HG03060 (cell line): ENCODE data around the gene ANKRD13B.
A peak's percentile ranks its signal among the peaks of the same experiment; 100 is the strongest.

ENCODE experiments used
- ATAC-seq: cut with Tn5 transposase; IDR thresholded peaks from one replicate; pipeline ENCODE4 v1.9.1; 2021; ENCODE audit warnings: low read depth, moderate number of reproducible peaks; ENCODE audit not compliant: unreplicated experiment

ANKRD13B gene

DNA sequence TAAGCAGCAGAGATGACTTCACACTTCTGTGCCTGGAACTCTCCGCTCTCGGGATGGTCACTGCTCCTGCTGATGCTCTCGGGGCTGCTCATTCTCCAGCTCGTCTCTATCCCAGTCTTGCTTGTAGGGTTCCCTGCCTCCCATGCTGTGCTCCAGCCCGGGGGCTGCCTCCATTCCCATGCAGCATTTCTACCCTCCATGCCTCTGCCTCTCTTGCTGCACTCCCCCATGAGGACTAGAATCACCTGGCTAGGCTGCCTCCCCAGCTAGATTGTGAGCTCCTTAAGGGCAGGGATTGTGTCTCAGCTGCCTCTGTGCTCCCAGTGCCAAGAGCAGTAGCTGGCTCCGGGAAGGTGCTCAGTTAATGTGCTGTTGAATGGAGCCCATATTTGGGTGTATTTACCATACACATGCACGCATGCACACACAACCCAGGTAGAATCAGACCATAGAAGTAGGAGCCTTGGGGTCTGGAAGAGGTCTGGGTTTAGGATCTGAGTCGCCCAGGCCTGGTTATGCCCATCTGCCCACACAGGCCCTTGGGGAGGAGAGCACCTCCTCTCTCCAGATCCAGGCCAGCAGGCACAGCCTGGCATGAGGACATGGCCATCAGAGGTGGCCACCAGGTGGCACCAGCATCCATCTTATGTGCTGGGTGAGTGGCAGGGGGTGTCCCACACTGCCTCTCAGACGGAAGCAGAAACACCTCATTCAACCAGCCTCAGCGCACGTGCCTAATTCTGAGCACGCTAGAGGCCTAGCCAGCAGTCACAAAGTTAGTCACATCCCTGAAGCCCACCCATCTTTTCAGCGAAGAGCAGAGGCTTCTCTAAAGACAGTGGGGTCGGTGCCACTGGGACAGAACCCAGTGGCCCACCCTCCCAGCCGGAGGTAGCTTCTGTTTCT is 12.8 kb upstream of the ANKRD13B start:
- peak; percentile 76 for ATAC-seq

DNA sequence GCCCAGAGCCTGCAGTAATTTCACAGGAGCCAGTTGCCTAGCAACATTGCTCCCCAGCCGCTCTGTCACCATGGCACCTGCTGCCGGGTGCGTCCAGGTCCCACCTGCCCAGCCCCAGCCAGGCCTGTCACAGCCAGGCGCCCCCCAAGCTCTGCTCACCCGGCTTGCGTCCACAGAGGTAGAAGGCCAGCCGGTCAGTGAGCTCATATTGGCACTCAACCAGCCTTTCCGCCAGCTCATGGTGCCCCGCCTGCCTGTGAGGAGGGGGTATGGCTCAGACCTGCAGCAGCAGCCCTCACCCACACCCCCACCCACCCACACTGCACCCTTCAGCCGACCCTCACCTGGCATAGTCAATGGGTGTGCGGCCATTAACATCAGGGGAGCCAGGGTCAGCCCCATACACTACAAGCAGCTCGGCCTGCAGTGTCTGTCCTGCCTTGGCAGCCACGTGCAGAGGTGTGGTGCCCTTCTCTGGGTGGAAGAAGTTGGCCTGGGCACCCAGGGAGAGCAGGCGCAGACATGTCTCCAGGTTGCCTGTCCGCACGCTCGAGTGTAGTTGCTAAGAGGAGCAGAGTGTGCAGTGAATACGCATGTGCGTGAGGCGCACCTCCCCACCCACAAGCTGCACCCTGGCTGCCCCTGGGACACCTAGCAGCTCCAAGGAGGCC is 11.2 kb upstream of the ANKRD13B start:
- ATAC-seq: no peak

DNA sequence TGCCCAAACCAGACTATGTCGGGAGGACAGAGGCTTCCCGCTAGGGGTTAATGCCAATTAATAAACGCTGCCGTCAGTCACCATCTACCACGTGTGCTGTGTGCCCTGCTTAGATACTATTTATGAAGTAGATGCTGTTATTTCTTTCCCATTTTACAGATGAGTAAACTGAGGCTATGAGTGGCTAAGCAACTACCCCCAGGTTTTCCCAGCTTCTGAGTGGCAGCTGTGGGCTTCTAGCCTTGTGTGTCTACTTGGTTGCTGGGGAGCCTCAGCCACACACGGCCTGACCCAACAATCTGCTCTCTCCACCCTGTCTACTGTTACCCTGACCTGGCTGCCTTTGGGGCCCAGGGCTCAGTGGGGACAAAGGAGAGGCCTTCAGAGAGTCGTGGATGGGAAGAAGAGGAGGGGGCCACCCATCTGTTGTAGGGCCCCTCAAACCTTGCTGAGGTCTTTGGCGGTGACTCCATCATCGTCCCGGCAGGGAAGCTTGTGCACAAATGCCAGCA is 10.6 kb upstream of the ANKRD13B start:
- no peak for ATAC-seq

DNA sequence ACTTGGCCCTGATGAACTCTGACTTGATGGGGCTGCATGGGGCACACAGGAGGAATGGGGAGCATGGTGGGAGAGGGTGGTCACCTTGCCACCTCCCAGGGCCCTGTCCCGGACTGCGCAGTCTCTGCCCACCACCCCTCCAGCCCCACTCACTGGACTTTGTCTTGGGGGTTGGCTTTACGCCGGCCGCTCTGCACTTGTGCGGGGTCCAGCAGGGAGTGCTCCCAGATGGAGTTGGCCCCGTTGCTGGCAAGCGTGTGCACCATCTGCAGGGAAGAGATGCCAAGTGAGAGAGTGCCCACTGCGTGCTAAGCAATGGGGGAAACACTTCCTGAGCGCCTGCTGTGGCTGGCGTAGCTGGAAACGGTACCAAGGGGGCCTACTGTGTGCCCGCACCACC is 10.2 kb upstream of the ANKRD13B start:
- ATAC-seq: no peak

DNA sequence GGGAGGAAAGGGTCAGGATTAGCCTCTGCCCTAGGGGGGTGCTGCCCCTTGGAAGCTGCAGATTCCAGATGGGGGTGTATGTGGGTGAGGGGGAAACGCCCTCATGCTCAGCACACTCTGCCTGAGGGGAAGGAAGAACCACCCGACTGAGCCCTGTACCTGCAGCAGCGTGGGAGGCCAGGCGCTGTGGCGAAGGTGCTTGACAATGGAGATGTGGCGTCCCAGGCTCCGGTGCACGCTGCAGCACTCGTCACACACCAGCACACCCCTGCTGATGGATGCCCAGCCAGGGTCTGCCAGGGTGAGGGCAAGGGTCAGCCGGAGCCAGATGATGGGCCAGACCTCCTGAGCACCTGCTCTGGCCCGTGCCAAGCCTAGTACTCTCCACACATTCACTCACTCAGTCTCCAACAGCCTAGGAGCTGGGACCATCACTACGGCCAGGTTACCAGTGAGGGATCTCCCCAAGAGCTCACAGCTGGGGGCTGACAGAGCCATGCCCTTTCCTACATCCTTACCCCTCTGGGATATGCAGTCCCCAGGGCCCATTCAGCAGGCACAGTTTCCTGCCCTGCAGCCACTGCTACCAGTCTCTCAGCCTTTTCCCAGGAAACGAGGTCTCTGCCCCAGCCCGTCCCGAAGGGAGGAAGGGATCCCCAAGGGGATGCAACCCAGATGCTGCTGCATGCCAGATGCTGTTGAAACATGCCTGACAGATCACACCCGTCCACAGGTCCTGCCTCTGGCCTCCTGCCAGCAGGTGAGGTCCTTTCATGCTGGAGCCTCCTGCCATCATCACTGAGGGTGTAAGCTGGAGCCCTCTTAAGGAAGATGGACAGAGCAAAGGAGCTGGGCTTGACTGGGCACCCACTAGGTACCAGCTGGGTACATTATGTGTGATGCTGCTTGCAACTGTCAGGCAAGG is 9.3 kb upstream of the ANKRD13B start:
- no peak for ATAC-seq

DNA sequence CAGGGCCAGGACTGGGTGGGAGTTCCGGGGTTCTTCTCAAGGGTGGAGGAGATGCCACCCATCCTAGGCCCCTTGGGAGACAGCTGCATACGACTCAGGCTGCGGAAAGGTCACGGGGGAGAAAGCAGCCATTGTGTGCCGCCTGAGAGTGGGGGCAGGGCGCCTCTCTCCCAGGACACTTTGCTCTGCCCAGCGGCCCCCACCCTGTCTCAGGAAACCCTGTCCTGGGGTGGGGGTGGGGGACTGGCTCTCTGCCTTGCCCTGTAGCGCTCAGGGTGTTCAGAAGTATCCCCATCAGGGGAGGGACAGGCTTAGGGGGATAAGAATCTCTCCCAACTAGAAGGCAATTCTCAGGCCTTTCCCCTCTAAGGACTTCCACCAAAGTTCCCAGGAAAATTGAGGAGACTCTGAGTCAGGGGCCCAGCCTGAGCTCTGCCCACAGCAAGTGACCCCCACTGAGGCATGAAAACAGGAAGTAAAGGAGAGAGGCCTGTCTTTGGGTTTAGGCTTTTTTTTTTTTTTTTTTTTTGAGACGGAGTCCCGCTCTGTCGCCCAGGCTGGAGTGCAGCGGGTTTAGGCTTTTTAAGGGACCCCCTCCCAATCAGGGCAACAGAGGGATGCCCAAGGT is 8.4 kb upstream of the ANKRD13B start:
- no peak for ATAC-seq

DNA sequence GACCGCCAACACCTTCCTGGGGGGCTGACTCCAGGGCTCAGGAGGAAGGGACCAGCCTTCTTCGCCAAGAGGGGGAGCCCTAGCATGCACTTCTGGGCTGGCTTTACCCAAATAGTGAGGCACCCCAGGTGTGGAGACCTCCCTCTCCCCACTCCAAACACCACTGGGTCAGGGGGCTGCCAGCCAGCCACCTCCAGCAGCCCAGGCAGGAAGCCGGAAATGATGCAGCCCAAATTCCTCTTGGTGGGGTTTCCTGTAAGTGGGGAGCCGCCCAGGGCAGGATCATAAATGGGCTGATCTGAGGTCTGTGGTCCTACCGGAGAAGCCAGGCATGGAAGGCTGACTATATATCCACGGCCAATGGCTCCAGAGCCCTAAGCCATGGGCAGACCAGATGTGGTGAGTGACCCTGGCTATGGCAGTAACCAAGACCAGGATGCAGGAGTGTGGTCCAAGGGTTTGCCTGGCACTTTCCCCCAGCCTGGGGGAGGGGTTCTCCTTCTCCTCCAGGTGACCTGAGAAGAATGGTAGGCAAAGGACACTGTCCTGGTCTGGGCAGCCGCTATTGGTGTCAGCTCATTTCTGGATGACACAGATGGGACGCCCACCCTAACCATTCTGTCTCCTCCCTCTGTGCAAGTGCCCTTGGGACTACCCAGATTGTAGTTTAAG is 7.7 kb upstream of the ANKRD13B start:
- no peak for ATAC-seq

DNA sequence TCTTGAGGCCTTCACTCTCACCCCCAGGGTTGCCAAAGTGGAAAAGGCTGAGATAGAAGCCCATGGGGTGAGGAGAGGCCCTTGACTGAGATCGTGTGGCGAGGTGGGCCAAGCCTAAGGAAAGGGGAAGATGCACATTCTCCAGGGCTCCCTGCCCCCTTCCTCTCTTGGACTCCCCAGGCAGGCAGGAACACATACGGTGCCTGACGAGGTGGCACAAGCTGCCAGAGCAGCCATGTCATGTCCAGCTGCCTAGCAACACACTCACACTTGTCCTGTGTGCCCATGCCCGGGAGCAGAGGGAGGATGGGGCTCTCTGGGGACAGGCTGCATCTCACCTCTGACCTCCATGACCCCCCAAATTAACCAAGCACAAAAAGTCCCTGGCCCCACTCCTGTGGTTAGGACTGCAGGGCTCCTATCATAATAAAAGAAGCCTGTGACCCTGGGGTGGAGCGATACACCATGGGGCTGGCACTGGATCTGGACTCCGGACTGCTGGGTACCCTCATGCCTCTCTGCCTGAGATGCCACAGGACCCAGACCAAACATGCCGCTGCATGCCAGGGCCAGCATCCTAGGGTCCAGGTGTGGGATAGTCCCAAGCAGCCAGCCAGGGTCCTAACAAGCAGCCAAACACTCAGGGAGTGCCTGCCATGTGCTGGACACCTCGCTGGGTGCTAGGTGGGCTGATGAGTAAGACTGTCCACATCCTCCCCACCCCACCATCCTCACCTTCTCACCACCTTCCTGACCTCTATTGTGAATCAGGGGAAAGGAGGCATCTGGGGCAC is 6.1 kb upstream of the ANKRD13B start:
- no peak for ATAC-seq

DNA sequence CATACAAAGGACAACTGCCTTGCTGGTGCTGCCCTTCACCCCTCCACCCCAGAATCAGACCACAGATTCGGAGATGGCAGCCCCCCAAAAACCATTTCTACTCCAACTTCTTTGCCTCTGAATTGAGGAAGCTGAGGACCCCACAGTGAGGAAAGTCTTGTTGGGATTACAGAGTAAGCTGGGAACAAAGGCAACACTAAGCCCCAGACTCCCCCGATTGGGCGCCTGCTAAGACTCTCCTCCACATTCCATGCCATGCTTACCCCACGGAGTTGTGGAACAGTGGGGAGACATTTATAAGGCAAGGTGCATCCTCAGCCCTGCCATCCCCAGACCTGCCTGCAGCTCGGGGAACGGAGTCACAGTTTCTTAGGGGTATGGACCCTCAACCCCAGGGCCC is 5.3 kb upstream of the ANKRD13B start:
- no peak for ATAC-seq

DNA sequence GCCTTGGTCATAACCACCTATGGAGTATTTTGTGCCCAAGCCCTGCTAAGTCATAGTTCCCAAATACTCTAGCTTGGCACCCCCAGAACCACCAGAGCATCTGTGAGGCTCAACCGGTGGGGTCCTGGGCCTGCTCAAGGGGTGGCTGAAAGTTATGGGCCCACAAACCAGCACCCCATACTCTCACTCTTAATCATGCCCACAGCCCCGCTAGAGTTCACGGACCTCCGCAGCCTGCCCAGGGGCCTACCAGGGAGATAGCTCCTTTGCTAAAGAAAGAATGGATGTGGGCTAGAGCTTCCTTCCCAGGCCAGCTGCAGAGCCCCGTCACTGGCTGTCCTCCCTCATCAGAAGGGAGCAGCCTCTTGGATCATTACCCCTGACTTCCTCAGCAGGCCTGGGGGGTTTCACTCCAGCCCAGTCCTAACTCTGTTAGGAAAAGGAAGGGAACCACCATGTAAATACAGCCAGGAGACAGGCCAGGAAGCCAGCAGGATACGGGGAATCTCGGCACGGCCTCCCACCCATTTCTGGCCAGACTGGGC is 4.8 kb upstream of the ANKRD13B start:
- ATAC-seq: no peak

DNA sequence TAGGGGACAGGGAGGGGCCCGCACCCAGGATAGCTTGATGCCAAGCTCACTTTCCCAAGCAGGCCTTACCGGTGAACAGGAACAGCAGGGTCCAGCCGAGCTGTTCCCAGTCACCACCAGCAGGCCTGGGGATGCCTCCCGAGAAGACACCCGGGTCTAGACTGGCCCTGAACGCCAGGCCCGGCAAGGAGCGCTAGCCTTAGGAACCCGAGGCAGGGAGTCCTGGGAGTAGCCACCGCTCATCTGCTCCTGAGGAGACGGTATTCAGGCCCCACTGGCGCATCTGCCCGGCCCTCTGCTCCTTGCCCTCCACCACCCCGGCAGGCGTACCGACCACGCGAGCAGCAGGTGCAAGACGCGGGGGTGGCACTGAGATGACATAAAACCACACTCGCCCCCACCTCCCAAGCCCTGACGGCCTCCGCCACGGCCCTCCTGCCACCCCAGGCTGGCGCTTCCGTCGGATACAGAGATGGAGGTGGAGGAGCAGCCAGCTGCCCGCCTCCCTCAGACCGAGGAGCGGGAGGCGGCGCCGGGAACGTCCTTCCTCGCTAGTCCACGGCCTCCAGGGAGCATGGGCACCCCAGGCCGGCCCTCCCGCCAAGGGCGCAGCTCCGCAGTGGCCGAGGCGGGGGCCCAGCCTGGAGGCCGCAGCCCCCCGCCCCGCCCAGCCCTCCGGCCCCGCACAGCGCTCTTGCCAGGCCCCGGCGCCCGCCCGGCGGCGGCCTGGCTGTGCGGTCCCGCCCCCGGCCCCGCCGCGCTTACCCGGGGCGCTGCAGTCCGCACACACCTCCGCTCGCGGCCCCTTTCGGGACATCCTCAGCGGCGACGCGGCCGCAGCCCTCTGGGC is 4.1 kb upstream of the ANKRD13B start:
- no peak for ATAC-seq

DNA sequence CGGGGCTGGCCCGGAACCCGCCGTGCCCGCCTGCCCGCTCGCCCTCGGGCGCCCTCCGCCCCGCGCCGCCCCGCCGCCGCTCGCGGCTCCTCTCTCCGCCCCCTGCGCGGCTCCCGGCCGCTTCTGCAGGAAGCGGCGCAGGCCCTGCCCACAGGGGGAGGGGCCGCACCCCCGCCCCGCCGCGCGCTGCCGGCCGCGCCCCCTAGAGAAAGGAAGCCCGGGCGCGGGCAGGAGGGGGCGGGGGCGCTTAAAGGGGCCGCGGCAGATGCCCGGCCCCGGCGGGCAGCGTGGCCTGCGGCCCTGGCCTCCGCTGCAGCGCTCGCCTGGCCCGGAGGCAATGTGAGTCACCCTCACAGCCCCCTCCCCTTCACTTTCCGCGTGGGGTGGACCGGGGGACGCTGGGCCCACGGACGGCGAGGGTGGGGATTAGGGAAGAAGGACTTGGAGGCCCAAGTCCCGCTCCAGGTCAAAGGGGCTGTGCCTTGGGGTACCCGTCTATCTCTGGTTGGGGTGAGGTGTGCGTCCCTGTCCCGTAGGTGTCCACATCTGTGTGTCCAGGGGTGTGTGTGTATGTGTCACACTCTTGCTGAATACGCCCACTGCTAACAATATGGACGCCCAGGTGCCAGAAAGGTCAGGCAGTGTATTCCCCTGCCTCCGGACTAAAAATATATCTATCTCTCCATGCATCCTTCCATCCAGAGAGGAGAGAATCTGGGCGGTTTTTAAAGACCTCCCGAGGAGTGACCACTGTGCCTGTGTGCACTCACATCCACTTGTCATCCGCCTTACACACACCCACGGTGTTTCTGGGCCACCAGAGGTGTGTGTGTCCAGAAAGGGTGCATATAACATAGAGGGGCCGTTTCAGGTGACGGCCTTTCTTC is 3.2 kb upstream of the ANKRD13B start, which contains the start of gene GIT1:
Gene GIT1 (minus strand): TSS at position 125 of the 887 bp plus-strand sequence. CDS start 270 bp downstream, outside the sequence.
- ATAC-seq: no peak

DNA sequence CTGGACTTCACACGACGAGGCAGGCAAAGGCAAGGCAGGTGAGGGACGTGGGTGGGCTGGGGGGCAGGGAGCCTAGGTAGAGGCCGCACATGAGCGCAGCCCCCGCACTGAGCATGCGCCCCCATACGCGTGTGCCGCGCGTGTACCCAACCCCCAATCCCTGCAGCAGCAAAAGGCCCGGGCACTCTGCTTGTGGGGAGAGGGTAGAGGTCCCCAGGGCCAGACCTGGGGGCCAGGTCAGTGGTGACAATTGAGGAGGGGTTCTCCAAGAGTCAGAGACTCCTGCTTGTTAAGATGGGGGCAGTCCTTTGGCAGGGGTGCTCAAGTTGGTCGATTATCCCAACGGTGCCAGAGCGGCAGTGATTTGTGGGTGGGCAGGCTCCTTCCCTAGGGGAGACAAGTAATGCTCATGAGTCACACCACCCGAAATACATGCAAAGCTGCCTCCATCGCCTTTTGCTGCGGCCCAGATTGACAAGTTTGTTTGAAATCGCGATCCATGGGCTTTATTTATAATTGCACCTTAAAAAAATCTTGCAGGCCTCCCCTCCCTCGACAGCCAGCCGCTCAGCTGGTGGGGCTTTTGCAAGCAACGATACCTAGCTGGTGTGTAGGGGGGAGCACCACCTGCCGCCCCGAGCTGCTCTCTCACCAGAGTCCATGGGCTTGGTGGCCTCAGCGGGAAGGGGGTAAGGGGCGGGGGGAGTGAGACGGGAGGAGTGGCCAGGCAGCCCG is 2.4 kb upstream of the ANKRD13B start:
- ATAC-seq: no peak

DNA sequence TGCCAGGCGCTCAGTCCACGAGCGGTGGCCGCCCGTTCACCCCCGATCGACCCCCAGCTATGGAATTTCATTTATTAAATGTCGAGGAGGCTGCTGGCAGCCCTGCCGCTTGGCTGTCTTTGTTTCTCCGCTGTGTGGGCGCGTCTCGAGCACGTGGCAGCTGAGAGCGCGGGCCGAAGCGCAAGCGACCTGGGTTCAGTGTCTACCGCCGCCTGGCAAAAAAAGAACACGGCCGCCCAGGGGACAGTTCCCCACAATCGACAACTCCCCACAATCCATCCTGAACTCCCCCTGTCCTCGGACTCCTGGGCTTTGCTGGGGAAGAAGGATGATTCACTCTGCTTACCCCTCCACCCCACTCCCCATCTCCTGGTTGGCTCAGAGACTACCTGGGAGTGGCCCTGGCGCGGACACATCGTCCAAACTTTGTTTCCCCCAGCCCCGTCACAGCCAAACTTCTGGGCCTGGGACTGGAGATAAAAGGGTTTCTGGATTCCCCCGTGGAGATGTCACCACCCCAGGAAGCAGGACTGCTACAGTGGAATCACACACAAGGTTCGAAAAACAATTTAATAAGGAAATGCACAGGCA is 1.7 kb upstream of the ANKRD13B start:
- no peak for ATAC-seq

DNA sequence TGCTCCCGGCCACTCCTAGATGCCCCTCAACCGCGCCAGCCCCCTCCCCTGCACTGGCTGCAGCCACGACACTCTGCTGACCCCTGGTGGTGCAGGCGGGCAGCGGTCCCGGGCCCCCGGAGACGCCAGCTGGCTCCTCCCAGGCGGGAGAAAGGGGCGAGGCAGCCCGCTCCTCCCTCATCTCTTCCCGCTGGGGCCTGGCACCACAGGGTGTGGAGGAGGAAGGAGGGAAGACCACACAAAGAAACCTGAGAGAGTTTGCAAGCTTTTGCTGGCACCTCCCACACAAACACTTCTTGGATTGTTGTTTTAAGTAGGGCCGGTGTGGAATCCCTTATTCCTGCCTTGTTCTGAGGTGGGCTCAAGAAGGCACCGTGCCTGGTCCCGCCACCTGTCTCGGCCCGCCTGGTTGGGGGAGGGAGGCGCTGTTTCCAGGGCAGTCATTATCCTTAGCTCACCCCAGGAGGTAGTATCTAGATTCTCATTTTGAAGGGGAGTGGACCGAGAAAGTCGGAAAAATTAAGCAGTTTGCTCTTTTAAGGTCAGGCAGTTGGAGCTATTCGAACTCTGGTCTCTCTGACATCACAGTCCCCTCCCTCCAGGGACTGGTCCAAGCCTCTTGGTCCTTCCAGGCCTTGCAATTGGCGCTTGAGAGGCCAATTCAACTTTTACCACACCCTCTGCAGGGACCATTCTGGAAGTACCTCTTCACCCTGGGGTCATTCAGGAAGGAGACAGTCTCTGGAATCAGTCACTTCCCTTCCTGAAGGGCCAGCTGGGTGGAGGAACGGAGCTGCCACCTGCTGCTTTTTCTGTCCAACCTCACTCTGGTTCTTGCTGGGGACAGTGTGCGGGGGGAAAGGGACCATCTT is 959 bp upstream of the ANKRD13B start:
- ATAC-seq: no peak
